Kidney (tissue), 14 donors: Measurements from ENCODE around the gene MAL. TPM values are rescaled to one million over a fixed set of nuclear protein-coding genes. Genes with fewer than 3 reads are reported as not detected.

Experiments
- DNase-seq, 5 donors: peaks; one replicate each; pipeline ENCODE4 v3.0.0-alpha.2; 2013 to 2020
- FAIRE-seq: peaks from 2 replicates; lab custom pipeline; 2012; peaks lifted over from hg19 to GRCh38; lab: Jason Lieb, UNC
- H3K27ac ChIP-seq, 2 donors: one replicate each; pipeline ENCODE4 v1.7.0; 2013; ENCODE audit warnings: low read depth in 2 of 2, low read length in 2 of 2, inconsistent platforms in 1 of 2
- H3K27me3 ChIP-seq: one replicate; pipeline ENCODE4 v1.7.1; 2013; ENCODE audit warnings: low read length, inconsistent platforms; ENCODE audit not compliant: control insufficient read depth, insufficient read depth
- H3K36me3 ChIP-seq, 3 donors: one replicate each; pipeline versions ENCODE4 v1.7.0 to v1.7.1; 2013; ENCODE audit warnings: low read length in 3 of 3, control low read depth in 1 of 3, inconsistent platforms in 1 of 3; ENCODE audit not compliant: insufficient read depth in 3 of 3, control insufficient read depth in 2 of 3
- H3K4me1 ChIP-seq, 3 donors: one replicate each; pipeline versions ENCODE4 v1.7.0 to v1.7.1; 2013; ENCODE audit warnings: low read length in 3 of 3, inconsistent platforms in 1 of 3, low read depth in 1 of 3; ENCODE audit not compliant: control insufficient read depth in 2 of 3, insufficient read depth in 2 of 3
- H3K4me3 ChIP-seq, 3 donors: one replicate each; pipeline versions ENCODE4 v1.7.0 to v1.8.1; 2013; ENCODE audit warnings: low read length in 3 of 3, control low read depth in 1 of 3, inconsistent platforms in 1 of 3
- H3K9ac ChIP-seq, 3 donors: one replicate each; pipeline versions ENCODE4 v1.7.0 to v1.7.1; 2013; ENCODE audit warnings: low read length in 3 of 3, control low read depth in 1 of 3, inconsistent platforms in 1 of 3
- H3K9me3 ChIP-seq, 3 donors: one replicate each; pipeline versions ENCODE4 v1.7.0 to v1.7.1; 2013; ENCODE audit warnings: low read length in 3 of 3, control low read depth in 1 of 3, inconsistent platforms in 1 of 3; ENCODE audit not compliant: control insufficient read depth in 2 of 3, insufficient read depth in 1 of 3
- intact Hi-C: fragments of 100-400 bp; cut with DNase I; formaldehyde crosslinking; loops from one replicate; pipeline ENCODE4 v1.11.1; 2022
- polyA plus RNA-seq: library from polyadenylated mRNA; stranded (reverse); fragments of 350-450 nt; fragmentation: Illumina TruSeq; extraction: RNeasy Lipid Tissue Mini Kit (QIAGEN cat#74804); gene quantifications from one replicate; pipeline ENCODE4 v1.2.3, GENCODE V29; 2014; ENCODE audit warnings: low read depth, low replicate concordance; ENCODE audit not compliant: insufficient read depth
- total RNA-seq: library from RNA; stranded (reverse); fragmentation: NEBNext Ultra II Directional; extraction: Animal tissue kit (Norgen Biotek cat#: 25700); gene quantifications from one replicate; pipeline ENCODE4 v1.2.1, GENCODE V29; 2021
- TF ChIP-seq, protein P1 (sequence below): IDR thresholded peaks from 3 replicates; pipeline ENCODE4 v1.5.1; 2012; ENCODE audit warnings: mild to moderate bottlenecking, moderate library complexity, borderline replicate concordance; ENCODE audit not compliant: insufficient read depth; ENCODE audit errors: extremely low read depth
- donor health status: control.
- donor health status: control.
- donor health status: control.
- donor health status: control.
- donor health status: control.
- donor health status: DM: yes; HTN: yes; CAD: no.
- donor health status: Normal renal cell carcinoma (clear cell type).

Gene MAL
- total and polyA plus RNA-seq, 2 donors from 2014 or later = 477 to 1,006 TPM

GRCh38 chr2:94994914-94995552, 30.5 kb upstream of the MAL start:
- H3K9me3 ChIP-seq = no peaks in the 10 kb centered on the region
- no peak overlapping the region for H3K9ac ChIP-seq
- H3K36me3 ChIP-seq = no peaks in the 10 kb centered on the region
- intact Hi-C loops = no loop called here
- H3K27me3 ChIP-seq = peaks cover 2% of the 10 kb centered on the region
- TF ChIP-seq, protein P1, sequence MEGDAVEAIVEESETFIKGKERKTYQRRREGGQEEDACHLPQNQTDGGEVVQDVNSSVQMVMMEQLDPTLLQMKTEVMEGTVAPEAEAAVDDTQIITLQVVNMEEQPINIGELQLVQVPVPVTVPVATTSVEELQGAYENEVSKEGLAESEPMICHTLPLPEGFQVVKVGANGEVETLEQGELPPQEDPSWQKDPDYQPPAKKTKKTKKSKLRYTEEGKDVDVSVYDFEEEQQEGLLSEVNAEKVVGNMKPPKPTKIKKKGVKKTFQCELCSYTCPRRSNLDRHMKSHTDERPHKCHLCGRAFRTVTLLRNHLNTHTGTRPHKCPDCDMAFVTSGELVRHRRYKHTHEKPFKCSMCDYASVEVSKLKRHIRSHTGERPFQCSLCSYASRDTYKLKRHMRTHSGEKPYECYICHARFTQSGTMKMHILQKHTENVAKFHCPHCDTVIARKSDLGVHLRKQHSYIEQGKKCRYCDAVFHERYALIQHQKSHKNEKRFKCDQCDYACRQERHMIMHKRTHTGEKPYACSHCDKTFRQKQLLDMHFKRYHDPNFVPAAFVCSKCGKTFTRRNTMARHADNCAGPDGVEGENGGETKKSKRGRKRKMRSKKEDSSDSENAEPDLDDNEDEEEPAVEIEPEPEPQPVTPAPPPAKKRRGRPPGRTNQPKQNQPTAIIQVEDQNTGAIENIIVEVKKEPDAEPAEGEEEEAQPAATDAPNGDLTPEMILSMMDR = no peak
- FAIRE-seq = no peak
- DNase-seq = no peak
- H3K4me1 ChIP-seq = peaks cover 0 to 7% (median 4%) of the 10 kb centered on the region in 3 donors
- no peak overlapping the region for H3K4me3 ChIP-seq
- no peak overlapping the region for H3K27ac ChIP-seq

- H3K4me3 ChIP-seq = no peak overlapping the region
- no peak overlapping the region for H3K27ac ChIP-seq
- H3K9ac ChIP-seq = no peak overlapping the region
- TF ChIP-seq, protein P1 = no peak
- peaks cover 0 to 7% (median 4%) of the 10 kb centered on the region in 3 donors for H3K4me1 ChIP-seq
- no peaks in the 10 kb centered on the region for H3K36me3 ChIP-seq
- H3K9me3 ChIP-seq = no peaks in the 10 kb centered on the region
- H3K27me3 ChIP-seq = peaks cover 2% of the 10 kb centered on the region
- intact Hi-C loops = no loop called here
- FAIRE-seq = no peak
- no peak for DNase-seq
Measured at GRCh38 chr2:94995553-94996304, 29.8 kb upstream of the MAL start.

- Histone ChIP-seq H3K27ac (peak overlapping the region in 1 of 2 donors; percentile 47), H3K4me1 (peaks cover 0 to 12% (median 4%) of the 10 kb centered on the region in 3 donors), H3K36me3 (no peaks in the 10 kb centered on the region), H3K27me3 (peaks cover 2% of the 10 kb centered on the region), H3K9me3 (no peaks in the 10 kb centered on the region), H3K4me3 (no peak overlapping the region), H3K9ac (no peak overlapping the region)
- FAIRE-seq (no peak), DNase-seq (peak in 4 of 5 donors; percentile 83 to 92 (median 90))
- intact Hi-C loops = no loop called here
- TF ChIP-seq, protein P1 = no peak
Measured at GRCh38 chr2:94996305-94997100, 29.0 kb upstream of the MAL start.
